Osteoblast (primary cell): ENCODE data around the gene NFATC1. TPM values are rescaled to one million over a fixed set of nuclear protein-coding genes. Genes with fewer than 3 reads are reported as not detected.

Source experiments
- DNase-seq: peaks from one replicate; pipeline ENCODE4 v3.0.0; 2011; ENCODE audit warnings: low spot score, mixed read lengths; ENCODE audit not compliant: insufficient read length; ENCODE audit errors: missing footprints
- H2AFZ ChIP-seq: 2 replicates; pipeline ENCODE4 v1.6.0; 2011; ENCODE audit warnings: mild to moderate bottlenecking, low read length
- H3K27ac ChIP-seq: 2 replicates; pipeline ENCODE4 v1.5.1; 2011; ENCODE audit warnings: mild to moderate bottlenecking, low read depth, low read length, moderate library complexity
- H3K27me3 ChIP-seq: 2 replicates; pipeline ENCODE4 v1.6.0; 2012; ENCODE audit warnings: mild to moderate bottlenecking, control low read depth, inconsistent platforms, low read length, moderate library complexity; ENCODE audit not compliant: insufficient read depth
- H3K36me3 ChIP-seq: 2 replicates; pipeline ENCODE4 v1.5.1; 2011; ENCODE audit warnings: mild to moderate bottlenecking, low read length, control low read depth, moderate library complexity; ENCODE audit not compliant: insufficient read depth
- H3K4me1 ChIP-seq: 2 replicates; pipeline ENCODE4 v1.5.1; 2011; ENCODE audit warnings: mild to moderate bottlenecking, low read length, control low read depth, moderate library complexity; ENCODE audit not compliant: insufficient read depth
- H3K4me2 ChIP-seq: 2 replicates; pipeline ENCODE4 v1.6.0; 2011; ENCODE audit warnings: mild to moderate bottlenecking, low read length; ENCODE audit not compliant: insufficient read depth
- H3K4me3 ChIP-seq: fragments of 200-600 bp; sonication (generic); 3 replicates; pipeline ENCODE4 v1.5.1; 2012; ENCODE audit warnings: mild to moderate bottlenecking, low read length, inconsistent platforms; ENCODE audit not compliant: insufficient read depth
- H3K79me2 ChIP-seq: 2 replicates; pipeline ENCODE4 v1.6.0; 2012; ENCODE audit warnings: mild to moderate bottlenecking, low read length, control low read depth, inconsistent platforms; ENCODE audit not compliant: insufficient read depth
- H3K9me3 ChIP-seq: 2 replicates; pipeline ENCODE4 v1.5.1; 2011; ENCODE audit warnings: low read depth, low read length, control low read depth
- H4K20me1 ChIP-seq: 2 replicates; pipeline ENCODE4 v1.6.0; 2012; ENCODE audit warnings: mild to moderate bottlenecking, low read length, control low read depth; ENCODE audit not compliant: insufficient read depth
- total RNA-seq: library from RNA; depleted of rRNA; stranded (reverse); fragments of >200 nt; gene quantifications from 2 replicates; pipeline ENCODE4 v1.2.3, GENCODE V29; 2012
- TF ChIP-seq, protein P1 (sequence below): IDR thresholded peaks from 2 replicates; pipeline ENCODE4 v1.5.1; 2011; ENCODE audit warnings: mild to moderate bottlenecking, low read depth, low read length, moderate library complexity; ENCODE audit errors: extremely low read depth

NFATC1 gene
- total RNA-seq, 1 donor, result 6.2 TPM

DNA sequence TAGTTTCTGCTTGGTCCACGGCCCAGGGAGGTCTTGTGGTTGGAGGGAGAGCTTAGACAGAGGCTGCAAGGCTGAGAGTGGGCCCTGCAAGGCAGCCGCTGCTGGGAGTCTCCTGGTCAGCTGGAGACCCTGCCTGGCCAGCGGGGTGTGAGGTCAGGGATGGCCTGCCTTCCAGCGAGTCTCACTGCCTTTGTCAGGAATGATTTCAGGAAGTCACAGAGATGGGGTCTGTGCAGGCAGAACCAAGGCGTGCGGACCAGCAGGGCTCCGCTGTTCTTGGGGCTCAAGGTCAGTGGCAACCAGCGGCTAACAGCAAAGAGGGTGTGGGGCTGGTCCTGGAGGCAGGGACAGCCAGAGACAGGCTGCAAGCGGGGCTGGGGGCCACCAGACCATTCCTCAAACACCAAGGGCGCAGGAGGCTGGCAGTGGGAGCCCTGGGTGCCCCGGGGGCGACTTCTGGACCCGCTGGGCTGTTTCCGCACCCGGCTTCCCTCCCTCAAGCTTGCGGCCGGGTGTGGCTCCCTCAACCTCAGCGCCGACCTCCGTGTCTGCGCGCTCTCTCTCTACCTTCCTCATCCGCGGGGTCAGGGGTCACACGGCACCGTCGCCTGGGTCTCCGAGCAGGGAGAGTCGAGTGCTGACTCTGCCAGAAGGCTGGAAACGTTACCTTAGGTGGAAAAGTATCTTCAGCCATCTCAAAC, 159.4 kb downstream of the NFATC1 start:
- TF ChIP-seq, protein P1, sequence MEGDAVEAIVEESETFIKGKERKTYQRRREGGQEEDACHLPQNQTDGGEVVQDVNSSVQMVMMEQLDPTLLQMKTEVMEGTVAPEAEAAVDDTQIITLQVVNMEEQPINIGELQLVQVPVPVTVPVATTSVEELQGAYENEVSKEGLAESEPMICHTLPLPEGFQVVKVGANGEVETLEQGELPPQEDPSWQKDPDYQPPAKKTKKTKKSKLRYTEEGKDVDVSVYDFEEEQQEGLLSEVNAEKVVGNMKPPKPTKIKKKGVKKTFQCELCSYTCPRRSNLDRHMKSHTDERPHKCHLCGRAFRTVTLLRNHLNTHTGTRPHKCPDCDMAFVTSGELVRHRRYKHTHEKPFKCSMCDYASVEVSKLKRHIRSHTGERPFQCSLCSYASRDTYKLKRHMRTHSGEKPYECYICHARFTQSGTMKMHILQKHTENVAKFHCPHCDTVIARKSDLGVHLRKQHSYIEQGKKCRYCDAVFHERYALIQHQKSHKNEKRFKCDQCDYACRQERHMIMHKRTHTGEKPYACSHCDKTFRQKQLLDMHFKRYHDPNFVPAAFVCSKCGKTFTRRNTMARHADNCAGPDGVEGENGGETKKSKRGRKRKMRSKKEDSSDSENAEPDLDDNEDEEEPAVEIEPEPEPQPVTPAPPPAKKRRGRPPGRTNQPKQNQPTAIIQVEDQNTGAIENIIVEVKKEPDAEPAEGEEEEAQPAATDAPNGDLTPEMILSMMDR, result no peak
- Histone ChIP-seq H3K27me3 (no peaks in the 10 kb centered on the region), H2AFZ (no peak overlapping the region), H3K4me2 (no peak overlapping the region), H3K27ac (no peak overlapping the region), H3K9me3 (no peaks in the 10 kb centered on the region), H3K4me3 (no peak overlapping the region), H3K4me1 (no peaks in the 10 kb centered on the region), H4K20me1 (no peaks in the 10 kb centered on the region), H3K36me3 (no peaks in the 10 kb centered on the region), H3K79me2 (no peaks in the 10 kb centered on the region)
- no peak for DNase-seq

DNA sequence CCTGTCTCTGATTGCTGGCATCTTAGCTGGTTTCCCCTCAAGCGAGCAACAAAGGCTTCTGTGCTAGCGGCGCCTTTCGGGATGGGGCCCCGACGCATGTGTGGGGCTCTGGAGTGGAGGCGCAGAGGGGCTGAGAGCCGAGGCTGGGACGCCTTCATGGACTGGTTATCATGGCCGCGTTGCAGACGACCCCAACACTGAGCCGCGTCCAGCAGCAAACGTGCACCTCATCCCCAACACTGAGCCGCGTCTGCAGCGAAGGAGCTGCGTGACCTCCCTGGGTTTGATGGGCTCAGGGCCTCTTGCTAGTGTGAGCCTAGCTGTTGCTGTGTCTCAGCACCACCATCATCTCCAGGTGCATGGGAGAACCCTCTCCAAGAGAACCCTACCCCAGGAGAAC, 160.2 kb downstream of the NFATC1 start:
- TF ChIP-seq, protein P1, result no peak
- H3K9me3 ChIP-seq, result no peaks in the 10 kb centered on the region
- no peak overlapping the region for H3K27ac ChIP-seq
- no peaks in the 10 kb centered on the region for H3K79me2 ChIP-seq
- no peaks in the 10 kb centered on the region for H4K20me1 ChIP-seq
- no peaks in the 10 kb centered on the region for H3K36me3 ChIP-seq
- no peaks in the 10 kb centered on the region for H3K27me3 ChIP-seq
- no peak for DNase-seq
- no peaks in the 10 kb centered on the region for H3K4me1 ChIP-seq
- no peak overlapping the region for H3K4me2 ChIP-seq
- H2AFZ ChIP-seq, result no peak overlapping the region
- no peak overlapping the region for H3K4me3 ChIP-seq

DNA sequence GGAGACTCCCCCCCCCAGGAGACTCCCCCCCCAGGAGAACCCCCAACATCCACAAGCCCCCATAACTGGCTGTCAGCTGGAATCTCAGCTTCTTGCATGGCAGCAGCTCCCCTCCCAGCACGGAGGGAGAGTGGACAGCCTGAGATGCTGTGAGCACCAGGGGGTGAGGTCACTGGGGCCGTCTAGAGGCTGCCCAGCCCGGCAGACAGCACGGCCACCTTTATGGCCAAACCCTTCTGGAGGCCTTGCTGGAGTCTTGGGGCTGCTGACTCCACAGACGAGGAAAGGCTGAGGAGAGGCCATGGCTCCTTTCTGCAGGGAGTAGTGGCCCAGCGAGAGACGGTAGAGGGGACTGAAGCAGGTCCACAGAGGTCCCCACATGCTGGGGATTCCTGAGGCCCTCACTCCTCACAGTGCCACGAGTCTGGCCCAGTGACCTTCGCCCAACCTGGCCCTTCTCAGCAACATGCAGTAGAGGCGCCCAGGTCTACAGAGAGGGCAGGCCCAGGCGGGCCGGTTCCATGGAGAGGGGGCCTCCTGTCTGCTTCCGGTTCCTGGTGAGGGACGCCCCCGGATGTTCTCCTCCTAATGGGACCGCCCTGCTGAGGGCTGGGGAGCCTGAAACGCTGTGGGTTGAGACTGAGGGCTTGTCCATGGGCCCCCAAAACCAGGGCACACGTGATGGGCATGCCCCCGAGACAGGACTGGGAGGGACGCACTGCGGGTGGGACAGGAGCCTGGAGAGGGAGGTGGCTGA, 161.3 kb downstream of the NFATC1 start:
- Histone ChIP-seq H4K20me1 (no peaks in the 10 kb centered on the region), H3K9me3 (no peaks in the 10 kb centered on the region), H3K4me1 (no peaks in the 10 kb centered on the region), H3K27ac (no peak overlapping the region), H3K4me3 (no peak overlapping the region), H2AFZ (no peak overlapping the region), H3K27me3 (no peaks in the 10 kb centered on the region), H3K4me2 (no peak overlapping the region), H3K79me2 (no peaks in the 10 kb centered on the region), H3K36me3 (no peaks in the 10 kb centered on the region)
- TF ChIP-seq, protein P1, result no peak
- no peak for DNase-seq

DNA sequence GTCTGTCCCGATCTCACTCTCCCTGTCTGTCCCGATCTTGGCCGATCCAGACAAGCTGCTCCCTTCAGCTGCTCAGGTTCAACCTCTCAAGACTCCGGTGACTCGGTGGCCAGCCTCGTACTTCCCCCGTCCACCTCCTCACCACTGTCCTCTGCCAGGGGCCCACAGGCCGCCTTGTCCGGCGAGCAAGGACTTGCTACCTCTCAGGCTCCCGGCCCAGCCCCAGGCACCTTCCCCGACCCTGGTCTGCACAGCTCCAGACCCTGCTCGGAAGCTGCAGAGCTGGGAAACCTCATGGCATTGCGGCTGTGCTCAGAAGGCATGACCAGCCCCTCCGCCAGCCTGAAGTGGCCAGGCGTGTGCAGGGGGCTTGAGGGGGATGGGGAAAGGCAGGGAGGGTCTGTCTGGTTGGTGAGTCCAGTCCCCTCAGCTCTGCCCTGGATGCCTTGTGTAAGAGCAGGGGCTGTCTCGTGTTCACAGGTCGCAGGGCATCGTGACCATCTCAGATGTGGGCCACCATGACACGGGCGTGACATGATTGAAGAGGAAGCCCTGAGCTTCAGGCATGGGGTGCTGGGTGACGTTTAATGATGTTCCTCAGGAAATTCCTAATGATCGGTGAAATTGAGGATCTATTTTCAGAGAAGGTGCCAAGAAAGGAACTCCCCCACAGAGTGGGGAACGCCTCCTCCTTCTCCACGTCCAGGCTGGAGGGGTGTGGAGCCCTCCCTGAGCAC, 162.6 kb downstream of the NFATC1 start:
- no peaks in the 10 kb centered on the region for H3K4me1 ChIP-seq
- H3K27me3 ChIP-seq, result no peaks in the 10 kb centered on the region
- no peaks in the 10 kb centered on the region for H4K20me1 ChIP-seq
- H2AFZ ChIP-seq, result no peak overlapping the region
- no peaks in the 10 kb centered on the region for H3K9me3 ChIP-seq
- no peak for DNase-seq
- TF ChIP-seq, protein P1, result no peak
- H3K79me2 ChIP-seq, result no peaks in the 10 kb centered on the region
- H3K27ac ChIP-seq, result no peak overlapping the region
- no peak overlapping the region for H3K4me2 ChIP-seq
- no peak overlapping the region for H3K4me3 ChIP-seq
- H3K36me3 ChIP-seq, result no peaks in the 10 kb centered on the region
